DMS 273 (cell line): ENCODE measurements around the gene SPSB1.
"Not testable (repeated sequence)": the region's sequence is repeated elsewhere in the genome, so short reads cannot be mapped to it uniquely, and the experiment has no call there.

Source experiments
- DNase-seq: peaks from one replicate; lab custom pipeline; 2025; ENCODE audit not compliant: unreplicated experiment; lab: John Stamatoyannopoulos, UW

Gene SPSB1

GRCh38 chr1:9299571-9300541, 7.2 kb downstream of the SPSB1 start:
- not testable (repeated sequence) for DNase-seq

DNA sequence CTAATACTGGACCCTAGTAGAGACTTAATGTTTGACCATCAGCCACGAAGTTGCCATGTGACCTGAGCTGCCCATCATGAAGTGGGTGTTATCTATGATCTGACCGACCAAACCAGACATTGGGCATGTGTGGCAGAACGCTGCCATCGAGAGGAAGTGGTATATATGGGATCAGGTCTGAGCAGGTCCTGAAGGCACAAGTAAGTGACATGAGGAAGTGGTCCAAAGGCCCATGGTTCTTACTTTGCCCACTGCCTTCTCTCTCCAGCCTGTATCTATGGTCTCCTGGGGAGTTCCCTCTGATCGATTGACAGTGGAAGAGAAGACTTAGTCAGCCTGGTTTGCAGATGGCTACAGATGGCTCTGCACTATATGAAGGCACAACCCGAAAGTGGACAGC, 7.9 kb downstream of the SPSB1 start:
- DNase-seq = peak; percentile 11

- peak; percentile 19 for DNase-seq
Observed at GRCh38 chr1:9302745-9303524, 10.2 kb downstream of the SPSB1 start.

DNA sequence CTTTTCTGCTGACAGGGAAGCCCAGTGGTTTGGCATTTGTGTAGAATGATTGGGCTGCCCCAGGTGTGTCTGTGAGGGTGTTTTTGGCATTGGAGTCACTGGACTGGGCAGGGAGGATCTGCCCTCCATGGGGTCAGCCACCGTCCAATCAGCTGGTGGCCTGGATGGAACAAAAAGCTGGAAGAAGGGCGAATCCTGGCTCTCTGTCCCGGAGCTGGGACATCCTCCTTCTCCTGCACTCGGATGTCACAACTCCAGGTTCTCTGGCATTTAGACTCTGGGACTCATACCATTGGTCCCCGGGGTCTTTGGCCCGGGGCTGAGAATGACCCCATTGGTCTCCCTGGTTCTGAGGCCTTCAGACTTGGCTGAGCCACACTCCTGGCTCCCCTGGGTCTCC, 11.2 kb downstream of the SPSB1 start:
- no peak for DNase-seq

DNA sequence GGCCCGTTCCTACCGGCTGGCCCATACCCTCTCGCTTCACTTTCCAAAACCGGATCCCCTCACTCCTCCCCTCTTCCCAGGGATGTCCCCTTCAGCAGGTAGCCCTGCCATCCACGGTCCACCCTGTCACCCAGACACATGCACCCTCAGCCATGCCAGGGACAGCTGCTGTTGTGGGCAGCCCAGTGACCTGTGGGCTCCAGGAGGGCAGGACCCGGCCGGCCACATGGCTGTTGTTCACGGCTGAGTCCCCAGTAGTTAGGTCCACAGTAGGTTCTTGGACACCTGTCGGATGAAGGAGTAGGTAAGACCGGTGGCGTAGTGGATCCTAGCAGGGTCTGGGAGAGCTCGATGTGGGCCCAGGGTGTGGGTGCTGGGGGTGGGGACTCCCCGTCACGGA, 12.5 kb downstream of the SPSB1 start:
- DNase-seq = no peak

GRCh38 chr1:9306006-9306405, 13.3 kb downstream of the SPSB1 start:
- no peak for DNase-seq

- DNase-seq = no peak
Observed at GRCh38 chr1:9307303-9307702, 14.6 kb downstream of the SPSB1 start.

DNA sequence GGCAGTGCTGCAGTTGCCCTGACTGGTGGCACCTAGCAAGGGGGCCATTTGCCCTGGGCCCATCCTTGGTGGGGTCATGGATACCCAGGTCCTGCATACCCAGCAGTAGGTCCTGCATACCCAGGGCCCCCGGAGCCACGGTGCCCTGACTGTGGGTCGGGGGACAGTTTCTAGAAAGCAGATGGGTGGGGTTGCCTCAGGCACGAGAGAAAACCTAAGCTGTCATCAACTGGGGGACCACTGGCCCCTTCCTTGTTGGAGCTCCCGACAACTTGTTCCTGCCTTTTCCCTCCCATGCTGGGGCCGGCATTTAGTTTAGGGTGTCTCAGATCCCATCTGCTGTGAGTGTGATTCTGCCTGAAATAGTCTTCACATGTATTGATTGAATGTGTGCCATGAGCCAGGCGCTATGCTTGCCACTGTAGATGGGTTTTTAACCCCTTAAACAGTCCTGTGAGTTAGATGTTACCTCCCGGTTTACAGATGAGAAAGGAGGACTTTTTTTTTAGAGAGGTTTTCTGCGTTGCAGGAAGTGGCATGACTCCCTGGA, 15.6 kb downstream of the SPSB1 start:
- no peak for DNase-seq

GRCh38 chr1:9309080-9309479, 16.4 kb downstream of the SPSB1 start:
- DNase-seq = no peak

DNA sequence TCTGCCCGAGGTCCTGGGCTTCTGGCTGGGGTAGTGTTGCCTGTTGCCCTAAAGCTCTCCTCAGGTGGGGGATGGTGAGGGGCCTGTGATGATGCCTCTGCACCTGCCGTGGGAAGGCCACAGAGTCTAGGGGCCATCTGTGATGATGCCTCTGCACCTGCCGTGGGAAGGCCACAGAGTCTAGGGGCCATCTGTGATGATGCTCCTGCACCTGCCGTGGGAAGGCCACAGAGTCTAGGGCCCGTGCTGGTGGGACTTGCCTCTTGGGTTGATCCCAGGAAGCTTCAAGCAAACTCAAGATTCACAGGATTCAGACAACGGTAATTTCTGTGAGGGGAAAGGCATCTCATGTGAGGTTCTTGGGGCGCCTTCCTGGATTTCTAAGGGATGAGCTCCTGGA, 17.3 kb downstream of the SPSB1 start:
- no peak for DNase-seq

- DNase-seq = no peak
Observed at GRCh38 chr1:9311029-9311428, 18.3 kb downstream of the SPSB1 start.

GRCh38 chr1:9311479-9311878, 18.8 kb downstream of the SPSB1 start:
- DNase-seq = no peak

DNA sequence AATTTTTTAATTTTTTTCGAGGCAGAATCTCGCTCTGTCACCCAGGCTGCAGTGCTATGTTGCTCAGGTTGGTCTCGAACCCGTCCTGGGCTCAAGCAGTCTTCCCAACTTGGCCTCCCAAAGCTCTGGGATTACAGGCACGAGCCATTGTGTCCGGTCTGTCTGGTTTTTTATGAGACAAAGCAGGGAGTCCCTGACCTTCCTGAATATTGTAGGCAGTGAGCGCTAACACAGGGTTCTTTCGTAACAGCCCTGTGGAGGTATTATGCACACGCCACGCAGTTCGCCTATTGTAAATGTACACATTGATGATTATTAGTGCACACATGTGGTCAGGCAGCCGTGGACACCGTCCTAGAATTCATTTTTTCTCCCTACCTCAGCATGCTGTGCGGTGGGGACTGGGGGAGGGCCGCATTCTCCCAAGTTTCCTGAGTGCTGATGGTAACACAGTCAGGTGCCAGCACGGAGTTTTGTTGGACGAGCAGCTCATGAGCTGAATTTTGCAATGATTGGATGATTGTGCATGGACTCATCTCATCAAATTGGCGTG, 19.6 kb downstream of the SPSB1 start:
- DNase-seq = no peak

DNA sequence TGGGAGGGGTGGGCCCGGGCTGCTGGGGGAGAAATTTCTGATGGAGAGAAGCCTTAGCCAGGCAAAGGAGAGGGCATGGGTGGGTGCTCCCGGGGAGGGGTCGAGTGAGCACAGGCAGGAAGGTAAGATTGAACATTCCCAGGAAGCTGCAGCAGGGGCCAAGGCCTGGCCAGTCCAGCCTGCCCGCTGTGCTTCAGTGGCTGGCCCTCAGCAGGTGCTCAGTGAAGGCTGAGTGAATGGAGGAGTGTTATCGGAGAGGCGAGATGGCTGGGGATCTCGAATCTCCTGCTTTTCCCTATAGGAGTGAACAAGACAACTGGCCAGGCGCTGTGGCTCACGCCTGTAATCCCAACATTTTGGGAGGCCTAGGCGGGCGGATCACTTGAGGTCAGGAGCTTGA, 20.9 kb downstream of the SPSB1 start:
- DNase-seq = no peak

DNA sequence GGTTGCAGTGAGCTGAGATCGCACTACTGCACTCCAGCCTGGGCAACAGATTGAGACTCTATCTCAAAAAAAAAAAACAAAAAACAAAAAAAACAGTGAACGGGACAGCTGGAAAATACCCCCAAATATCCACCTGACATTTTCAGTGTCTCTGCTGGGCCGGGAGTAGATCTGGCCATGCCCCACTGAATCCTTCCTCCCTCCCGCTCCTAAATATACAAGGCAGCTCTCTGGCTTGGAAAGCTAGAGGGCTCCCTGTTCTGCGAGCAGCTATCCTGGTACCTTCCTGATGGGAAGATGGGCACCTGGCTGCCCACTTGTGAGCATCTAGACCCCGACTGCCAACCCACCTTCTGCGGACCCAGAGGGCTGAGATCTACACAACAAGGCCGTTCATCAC, 21.4 kb downstream of the SPSB1 start:
- DNase-seq = peak; percentile 19

DNA sequence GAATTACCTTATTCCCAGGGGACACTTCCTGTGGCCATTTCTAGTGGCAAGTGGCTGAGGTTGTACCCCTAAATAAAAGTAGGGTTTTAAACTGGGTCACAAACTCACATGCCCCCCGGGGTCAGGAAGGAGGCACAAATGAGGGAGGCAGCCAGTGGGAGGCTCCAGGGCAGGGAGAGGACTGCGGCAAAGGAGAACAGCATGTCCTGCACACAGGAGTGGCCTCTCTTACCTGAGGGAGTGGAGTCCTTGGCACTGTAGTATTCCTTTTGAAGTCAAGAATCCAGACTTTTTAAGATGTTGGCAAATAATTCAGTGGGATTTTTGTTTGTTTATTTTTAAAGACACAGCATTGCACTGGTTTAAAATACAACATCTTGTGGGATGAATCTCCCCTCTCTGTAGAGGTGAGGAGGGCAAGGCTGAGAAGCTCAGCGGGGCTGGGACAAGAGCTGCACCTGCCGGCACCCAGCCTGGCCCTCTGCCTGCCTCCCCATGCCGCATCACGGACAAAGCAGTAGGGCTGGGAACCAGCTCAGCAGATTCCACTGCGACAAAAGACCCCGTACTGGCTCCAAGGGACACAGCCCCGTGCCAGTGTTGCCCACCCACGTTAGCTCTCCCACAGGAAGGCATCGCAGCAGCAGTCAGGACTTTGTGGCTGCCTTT, 22.2 kb downstream of the SPSB1 start:
- no peak for DNase-seq

DNA sequence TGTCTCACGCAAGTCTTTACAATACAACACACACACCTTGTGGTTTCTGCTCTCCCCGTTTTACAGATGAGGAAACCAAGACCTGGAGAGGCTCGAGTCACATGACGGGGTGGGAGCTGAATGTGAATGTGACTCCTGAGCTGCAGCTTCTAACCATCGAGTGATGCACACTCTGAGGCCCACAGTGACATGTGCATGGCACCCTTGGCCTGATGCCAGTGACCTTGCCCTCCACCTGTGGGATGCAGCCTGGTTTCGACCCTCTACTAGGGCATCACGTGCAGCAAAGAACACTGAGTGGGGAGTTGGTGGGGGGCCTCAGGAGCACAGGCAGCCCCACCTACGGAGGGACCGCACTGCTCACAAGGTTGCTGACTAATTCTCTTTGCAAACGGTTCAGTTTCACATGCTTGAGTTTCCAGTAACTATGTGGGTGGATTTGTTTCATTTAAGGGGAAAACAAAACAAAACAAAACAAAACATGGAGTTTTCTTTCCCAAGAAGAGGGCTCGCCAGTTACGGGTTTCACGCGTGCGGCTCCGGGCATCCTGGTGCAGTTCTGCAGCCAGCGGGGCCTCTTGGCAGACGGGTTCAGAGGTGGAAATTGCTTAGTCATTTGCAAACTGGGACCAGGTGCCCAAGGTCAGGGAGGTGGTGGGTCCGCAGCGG, 22.9 kb downstream of the SPSB1 start:
- peak; percentile 21 for DNase-seq

- no peak for DNase-seq
Observed at GRCh38 chr1:9316080-9316444, 23.4 kb downstream of the SPSB1 start.

GRCh38 chr1:9316512-9316911, 23.8 kb downstream of the SPSB1 start:
- DNase-seq = no peak

DNA sequence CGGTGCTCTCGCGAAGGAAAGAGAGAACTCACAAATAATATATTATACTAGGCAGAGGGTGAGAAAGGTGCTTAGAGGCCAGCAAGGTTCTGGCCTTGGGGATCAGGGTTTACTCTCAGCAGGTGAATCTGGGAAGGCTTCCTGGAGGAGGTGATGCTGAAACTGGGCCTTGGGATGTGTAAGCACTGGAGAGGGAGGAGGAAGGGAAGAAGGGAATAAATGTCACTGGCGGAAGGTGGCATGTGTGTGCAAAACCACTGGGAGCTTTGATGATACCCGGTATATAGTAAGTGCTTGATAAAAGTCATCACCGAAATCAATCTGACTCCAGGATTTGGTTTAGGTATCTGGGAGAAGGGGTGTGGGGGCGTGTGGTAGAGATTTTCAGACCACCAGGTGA, 24.4 kb downstream of the SPSB1 start:
- DNase-seq = no peak
